ENCODE measurements around the gene NDUFB1. TPM values are rescaled to one million over a fixed set of nuclear protein-coding genes. Genes with fewer than 3 reads are reported as not detected.

Gene NDUFB1
- total and polyA plus RNA-seq, 9 donors, result 76.7 to 481 (median 102) TPM

DNA sequence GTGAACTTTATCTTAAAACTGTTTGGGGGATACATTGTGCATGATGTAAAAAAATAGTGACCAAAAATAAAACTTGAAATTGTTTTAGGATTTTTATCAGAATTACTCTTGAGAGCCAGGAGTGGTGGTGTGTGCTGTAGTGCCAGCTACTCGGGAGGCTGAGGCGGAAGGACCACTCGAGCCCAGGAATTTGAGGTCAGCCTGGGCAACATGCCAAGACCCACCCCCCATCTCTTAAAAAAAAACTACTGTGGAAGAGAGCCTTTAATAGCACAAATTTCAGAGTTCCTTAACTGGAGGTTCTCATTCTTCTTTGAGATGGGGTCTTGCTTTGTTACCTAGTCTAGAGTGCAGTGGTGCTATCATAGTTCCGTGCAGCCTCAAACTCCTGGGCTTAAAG, 21.8 kb upstream of the NDUFB1 start:
- intact Hi-C loops (cut with DNase I), result no loop called here
- TF ChIP-seq EP300 (IDR thresholded peaks at IDR 0.05), result no peak
- Histone ChIP-seq H3K36me3 (no peaks in the 10 kb centered on the region), H3K27ac (no peak overlapping the region), H3K9me3 (no peaks in the 10 kb centered on the region), H3K27me3 (no peaks in the 10 kb centered on the region), H3K4me3 (no peak overlapping the region), H3K4me1 (ENCODE audit: insufficient read depth) (no peaks in the 10 kb centered on the region)
- WGBS, 3 donors, result 60 to 63% (median 61%) methylated on average over 4 of the region's 4 CpGs
- DNase-seq, result no peak

DNA sequence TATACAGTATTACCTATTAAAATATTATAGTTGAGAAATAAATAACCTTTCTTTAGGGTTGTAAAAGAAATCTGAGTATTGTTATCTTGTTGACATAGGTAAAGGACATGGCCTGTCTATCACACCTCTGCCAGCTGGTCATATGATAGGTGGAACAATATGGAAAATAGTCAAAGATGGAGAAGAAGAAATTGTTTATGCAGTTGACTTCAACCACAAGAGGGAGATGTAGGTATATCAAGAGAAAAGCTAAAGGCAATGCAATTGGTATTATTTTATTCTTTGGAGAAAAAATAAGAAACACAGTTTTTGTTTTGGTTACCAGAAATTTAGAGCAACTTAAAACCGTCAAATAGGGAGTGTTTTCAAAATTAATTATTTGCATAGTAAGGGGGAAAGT, 13.8 kb upstream of the NDUFB1 start:
- H3K27me3 ChIP-seq, result no peaks in the 10 kb centered on the region
- no peaks in the 10 kb centered on the region for H3K36me3 ChIP-seq
- TF ChIP-seq POLR2A (IDR thresholded peaks at IDR 0.05) (no peak), EP300 (IDR thresholded peaks at IDR 0.05) (no peak)
- TF ChIP-seq, protein P1, sequence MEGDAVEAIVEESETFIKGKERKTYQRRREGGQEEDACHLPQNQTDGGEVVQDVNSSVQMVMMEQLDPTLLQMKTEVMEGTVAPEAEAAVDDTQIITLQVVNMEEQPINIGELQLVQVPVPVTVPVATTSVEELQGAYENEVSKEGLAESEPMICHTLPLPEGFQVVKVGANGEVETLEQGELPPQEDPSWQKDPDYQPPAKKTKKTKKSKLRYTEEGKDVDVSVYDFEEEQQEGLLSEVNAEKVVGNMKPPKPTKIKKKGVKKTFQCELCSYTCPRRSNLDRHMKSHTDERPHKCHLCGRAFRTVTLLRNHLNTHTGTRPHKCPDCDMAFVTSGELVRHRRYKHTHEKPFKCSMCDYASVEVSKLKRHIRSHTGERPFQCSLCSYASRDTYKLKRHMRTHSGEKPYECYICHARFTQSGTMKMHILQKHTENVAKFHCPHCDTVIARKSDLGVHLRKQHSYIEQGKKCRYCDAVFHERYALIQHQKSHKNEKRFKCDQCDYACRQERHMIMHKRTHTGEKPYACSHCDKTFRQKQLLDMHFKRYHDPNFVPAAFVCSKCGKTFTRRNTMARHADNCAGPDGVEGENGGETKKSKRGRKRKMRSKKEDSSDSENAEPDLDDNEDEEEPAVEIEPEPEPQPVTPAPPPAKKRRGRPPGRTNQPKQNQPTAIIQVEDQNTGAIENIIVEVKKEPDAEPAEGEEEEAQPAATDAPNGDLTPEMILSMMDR (IDR thresholded peaks at IDR 0.05), result peak in 2 of 3 donors; percentile 31 to 35
- H3K27ac ChIP-seq, result no peak overlapping the region
- WGBS, 3 donors, result 9 to 12% (median 9%) methylated on average over 1 of the region's 1 CpG
- intact Hi-C loops (cut with DNase I), result loop anchor here in 3 of 4 donors (10.0 kb wide), 3 partner anchors 320 to 550 kb away; no protein-coding TSS in a partner anchor
- DNase-seq, result no peak
- H3K9me3 ChIP-seq, result no peaks in the 10 kb centered on the region
- no peaks in the 10 kb centered on the region for H3K4me1 ChIP-seq (ENCODE audit: insufficient read depth)
- no peak overlapping the region for H3K4me3 ChIP-seq

DNA sequence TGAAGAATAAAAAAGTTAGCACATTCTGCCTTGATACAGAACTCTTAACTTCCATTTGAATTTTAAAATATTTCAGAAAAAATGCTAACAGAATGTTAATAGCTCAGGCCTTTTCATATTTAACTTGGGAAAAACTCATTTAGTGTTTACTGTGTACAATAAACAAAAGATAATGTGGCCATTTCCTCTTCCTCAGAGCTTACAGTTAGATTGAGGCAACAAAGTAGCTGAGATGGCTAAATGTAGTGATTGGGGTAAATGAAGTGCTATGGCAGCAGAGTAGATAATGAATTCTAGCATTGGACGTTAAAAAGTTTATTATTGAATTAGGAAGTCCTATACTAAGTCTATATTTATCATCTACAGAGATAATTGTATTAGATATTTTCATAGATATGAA, 12.9 kb upstream of the NDUFB1 start:
- DNase-seq, result no peak
- WGBS, 3 donors, result 33 to 63% (median 42%) methylated on average over 1 of the region's 1 CpG
- H3K4me3 ChIP-seq, result no peak overlapping the region
- H3K27ac ChIP-seq, result no peak overlapping the region
- TF ChIP-seq EP300 (IDR thresholded peaks at IDR 0.05) (no peak), POLR2A (IDR thresholded peaks at IDR 0.05) (no peak)
- TF ChIP-seq, protein P1 (IDR thresholded peaks at IDR 0.05), result no peak
- H3K4me1 ChIP-seq (ENCODE audit: insufficient read depth), result no peaks in the 10 kb centered on the region
- no peaks in the 10 kb centered on the region for H3K27me3 ChIP-seq
- intact Hi-C loops (cut with DNase I), result loop anchor here in 3 of 4 donors (10.0 kb wide), 3 partner anchors 320 to 550 kb away; no protein-coding TSS in a partner anchor
- no peaks in the 10 kb centered on the region for H3K9me3 ChIP-seq
- H3K36me3 ChIP-seq, result no peaks in the 10 kb centered on the region

DNA sequence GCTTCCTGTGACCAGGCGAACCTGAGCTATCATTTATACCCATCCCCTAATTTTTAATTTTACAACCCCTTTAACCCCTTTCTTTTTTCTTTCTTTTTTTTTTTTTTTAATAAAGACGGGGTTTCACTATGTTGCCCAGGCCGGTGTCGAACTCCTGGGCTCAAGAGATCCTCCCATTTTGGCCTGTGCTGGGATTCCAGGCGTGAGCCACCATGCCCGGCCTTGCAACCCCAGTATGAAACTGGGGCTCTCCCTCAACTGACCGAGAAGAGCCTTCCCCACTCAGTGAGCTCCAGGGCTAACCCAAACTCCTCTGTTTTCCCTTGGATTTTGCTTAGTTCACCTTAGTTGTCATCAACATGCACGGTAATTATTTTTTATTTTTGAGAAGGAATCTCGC, 1.3 kb upstream of the NDUFB1 start:
- Histone ChIP-seq H3K27me3 (no peaks in the 10 kb centered on the region), H3K36me3 (no peaks in the 10 kb centered on the region), H3K9me3 (no peaks in the 10 kb centered on the region), H3K4me3 (peak overlapping the region; percentile 85), H3K4me1 (ENCODE audit: insufficient read depth) (peaks cover 12% of the 10 kb centered on the region), H3K27ac (peak overlapping the region; percentile 70 to 87)
- 23 to 29% (median 23%) methylated on average over 9 of the region's 9 CpGs for WGBS, 3 donors
- intact Hi-C loops (cut with DNase I), result no loop called here
- no peak for DNase-seq
- no peak for TF ChIP-seq EP300 (IDR thresholded peaks at IDR 0.05)
- no peak for TF ChIP-seq POLR2A (IDR thresholded peaks at IDR 0.05)
- TF ChIP-seq, protein P1 (IDR thresholded peaks at IDR 0.05), result no peak

DNA sequence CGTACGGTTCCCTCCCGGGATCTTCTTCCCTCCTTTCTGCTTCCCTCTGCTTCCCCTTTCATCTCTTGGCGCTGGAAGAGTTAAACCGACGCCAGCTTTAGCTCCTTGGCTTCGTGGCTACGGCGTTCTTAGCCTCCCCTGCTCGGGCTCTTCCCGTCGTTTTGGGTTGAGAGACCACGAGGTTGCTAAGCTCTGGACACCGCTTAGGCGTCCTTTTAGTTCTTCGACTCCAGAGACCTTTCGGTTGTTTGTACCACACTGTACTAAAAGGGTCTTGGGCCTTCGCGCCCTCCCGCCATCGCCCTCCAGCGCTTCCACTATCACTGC, 808 bp upstream of the NDUFB1 start:
- Histone ChIP-seq H3K4me3 (peak overlapping the region; percentile 85), H3K9me3 (no peaks in the 10 kb centered on the region), H3K4me1 (ENCODE audit: insufficient read depth) (peaks cover 12% of the 10 kb centered on the region), H3K27ac (peak overlapping the region; percentile 70 to 87), H3K36me3 (no peaks in the 10 kb centered on the region), H3K27me3 (no peaks in the 10 kb centered on the region)
- TF ChIP-seq, protein P1 (IDR thresholded peaks at IDR 0.05), result no peak
- TF ChIP-seq EP300 (IDR thresholded peaks at IDR 0.05) (no peak), POLR2A (IDR thresholded peaks at IDR 0.05) (no peak)
- intact Hi-C loops (cut with DNase I), result no loop called here
- WGBS, 3 donors, result 0% methylated on average over 22 of the region's 22 CpGs
- no peak for DNase-seq
